ENCODE results near the gene WDSUB1.

Gene WDSUB1

GRCh38 chr2:159283529-159283928, 3.0 kb downstream of the WDSUB1 start:
- no peak for TF ChIP-seq ZNF274 (IDR thresholded peaks at IDR 0.05; ENCODE audit: low read depth, low read length)
- no peak overlapping the region for H3K4me3 ChIP-seq (ENCODE audit: low read length)

DNA sequence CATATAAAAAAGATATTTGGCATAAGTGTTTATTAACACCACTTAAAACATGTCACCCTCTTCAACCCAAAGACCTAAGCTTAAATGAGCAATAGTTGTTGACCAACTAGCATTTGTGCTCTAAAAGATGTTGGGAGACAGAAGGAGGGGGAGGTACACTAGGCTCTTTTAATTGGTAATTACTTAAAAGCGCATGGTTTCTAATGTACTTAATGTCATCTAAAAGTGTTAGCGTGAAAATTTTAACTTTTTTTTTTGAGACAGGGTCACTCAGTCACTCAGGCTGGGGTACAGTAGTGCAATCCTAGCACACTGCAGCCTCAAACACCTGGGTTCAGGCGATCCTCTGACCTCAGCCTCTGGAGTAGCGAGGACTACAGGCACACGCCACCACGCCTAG, 5.5 kb downstream of the WDSUB1 start:
- H3K4me3 ChIP-seq (ENCODE audit: low read length): no peak overlapping the region
- no peak for TF ChIP-seq ZNF274 (IDR thresholded peaks at IDR 0.05; ENCODE audit: low read depth, low read length)

- no peak for TF ChIP-seq ZNF274 (IDR thresholded peaks at IDR 0.05; ENCODE audit: low read depth, low read length)
- H3K4me3 ChIP-seq (ENCODE audit: low read length): no peak overlapping the region
Measured at GRCh38 chr2:159279700-159280099, 6.8 kb downstream of the WDSUB1 start.

DNA sequence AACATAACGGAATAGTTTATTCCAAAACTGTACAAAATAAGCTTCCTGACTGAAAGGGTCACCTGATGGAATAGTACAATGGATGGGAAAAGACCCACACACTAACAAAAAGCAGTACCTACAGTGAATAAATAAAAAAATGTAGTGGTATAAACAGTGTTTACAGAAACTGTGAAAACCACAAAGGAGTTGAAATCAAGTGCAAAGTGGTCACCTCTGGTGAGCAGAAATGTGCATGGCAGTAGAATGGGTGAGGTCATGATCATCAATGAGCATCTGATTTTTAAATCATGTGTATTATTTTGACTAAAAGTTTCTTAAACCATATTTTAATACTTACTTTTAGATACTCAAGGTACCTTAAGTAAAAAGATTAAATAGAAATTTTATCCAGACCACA, 11.4 kb downstream of the WDSUB1 start:
- H3K4me3 ChIP-seq (ENCODE audit: low read length): no peak overlapping the region
- no peak for TF ChIP-seq ZNF274 (IDR thresholded peaks at IDR 0.05; ENCODE audit: low read depth, low read length)

DNA sequence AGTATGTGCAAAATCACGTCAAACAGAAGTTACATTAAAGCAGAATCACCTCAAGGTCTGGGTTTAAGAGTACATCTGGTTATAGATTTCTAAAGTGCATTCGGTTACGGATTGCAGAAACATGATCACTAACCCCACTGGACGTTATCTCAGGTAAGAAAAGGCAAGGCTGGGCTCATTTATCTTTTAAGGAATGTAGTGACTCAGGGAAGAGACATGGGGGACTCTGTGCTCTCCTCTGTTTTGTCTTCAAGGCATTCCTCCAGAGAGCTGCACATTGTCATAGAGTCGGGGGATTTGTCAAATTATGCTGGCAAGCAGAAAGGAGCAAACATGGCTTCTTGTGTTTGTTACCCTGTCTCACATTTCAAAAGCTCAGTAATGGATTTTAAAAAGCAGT, 14.3 kb downstream of the WDSUB1 start:
- TF ChIP-seq ZNF274 (IDR thresholded peaks at IDR 0.05; ENCODE audit: low read depth, low read length): no peak
- no peak overlapping the region for H3K4me3 ChIP-seq (ENCODE audit: low read length)

DNA sequence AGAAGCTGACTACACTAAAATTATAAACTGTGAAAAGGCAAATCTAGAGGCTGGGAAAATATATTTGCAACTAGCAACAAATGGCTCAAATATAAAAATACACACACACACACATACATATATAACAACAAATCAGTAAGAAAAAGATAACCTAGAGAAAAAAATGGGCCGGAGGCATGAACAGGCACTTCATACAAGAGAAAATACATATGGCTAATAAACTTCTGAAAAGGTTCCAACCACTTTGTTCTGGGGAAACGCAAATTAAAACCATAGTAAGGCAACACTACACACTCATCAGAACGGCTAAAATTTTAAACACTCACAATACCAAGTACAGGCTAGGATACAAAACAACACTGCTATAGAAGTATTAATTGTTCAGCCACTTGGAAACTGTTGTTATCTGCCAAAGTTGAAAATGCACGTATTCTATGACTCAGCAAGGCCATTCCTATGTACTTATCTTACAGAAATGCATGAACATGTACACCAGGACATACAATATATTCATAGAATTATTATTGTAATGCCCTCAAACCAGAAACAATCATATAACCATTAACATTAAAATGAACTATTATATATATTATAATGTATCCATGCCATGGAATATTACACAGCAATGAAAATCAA, 15.6 kb downstream of the WDSUB1 start:
- H3K4me3 ChIP-seq (ENCODE audit: low read length): no peak overlapping the region
- no peak for TF ChIP-seq ZNF274 (IDR thresholded peaks at IDR 0.05; ENCODE audit: low read depth, low read length)

GRCh38 chr2:159267921-159268320, 18.6 kb downstream of the WDSUB1 start:
- no peak overlapping the region for H3K4me3 ChIP-seq (ENCODE audit: low read length)
- TF ChIP-seq ZNF274 (IDR thresholded peaks at IDR 0.05; ENCODE audit: low read depth, low read length): no peak

GRCh38 chr2:159266554-159266953, 19.9 kb downstream of the WDSUB1 start:
- TF ChIP-seq ZNF274 (IDR thresholded peaks at IDR 0.05; ENCODE audit: low read depth, low read length): no peak
- no peak overlapping the region for H3K4me3 ChIP-seq (ENCODE audit: low read length)

GRCh38 chr2:159265171-159265576, 21.3 kb downstream of the WDSUB1 start:
- no peak for TF ChIP-seq ZNF274 (IDR thresholded peaks at IDR 0.05; ENCODE audit: low read depth, low read length)
- H3K4me3 ChIP-seq (ENCODE audit: low read length): no peak overlapping the region

DNA sequence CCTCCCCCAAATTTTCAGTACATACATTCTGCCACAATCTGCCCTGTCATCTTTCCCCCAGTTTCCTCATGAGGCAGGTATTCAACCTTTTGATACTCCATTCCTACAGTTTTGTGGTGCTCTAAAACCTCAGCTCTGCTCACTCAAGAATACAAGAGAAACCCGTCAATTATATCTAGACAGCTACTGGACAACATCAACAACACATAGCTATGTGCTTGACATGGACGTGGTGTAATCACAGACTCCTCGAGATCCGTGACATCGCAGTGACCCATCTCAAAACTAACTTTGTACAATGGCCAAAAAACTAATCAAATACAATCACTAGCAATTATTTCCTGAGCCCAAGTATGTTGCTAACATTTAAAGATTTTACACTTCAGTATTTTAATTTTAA, 23.6 kb downstream of the WDSUB1 start:
- no peak for TF ChIP-seq ZNF274 (IDR thresholded peaks at IDR 0.05; ENCODE audit: low read depth, low read length)
- no peak overlapping the region for H3K4me3 ChIP-seq (ENCODE audit: low read length)

DNA sequence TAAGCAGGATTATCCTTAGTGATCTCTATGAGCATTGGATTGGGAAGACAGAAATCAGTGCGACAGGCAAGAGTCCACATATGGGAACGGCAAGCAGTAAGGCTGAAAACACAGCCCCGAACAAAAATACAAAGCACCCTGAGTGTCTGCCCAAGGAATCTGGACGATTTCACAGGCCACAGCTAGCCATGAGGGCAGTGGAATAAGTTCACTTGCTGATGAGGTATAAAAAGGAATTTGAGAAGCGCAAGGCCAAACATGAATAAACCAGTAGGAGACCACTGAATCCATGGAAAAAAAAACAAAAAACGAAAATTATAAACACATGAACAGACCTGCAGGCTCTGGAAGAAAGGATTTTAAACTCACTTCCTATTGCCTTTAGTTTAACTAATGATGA, 24.3 kb downstream of the WDSUB1 start:
- no peak for TF ChIP-seq ZNF274 (IDR thresholded peaks at IDR 0.05; ENCODE audit: low read depth, low read length)

GRCh38 chr2:159256159-159256558, 30.3 kb downstream of the WDSUB1 start:
- H3K4me3 ChIP-seq (ENCODE audit: low read length): no peak overlapping the region
- TF ChIP-seq ZNF274 (IDR thresholded peaks at IDR 0.05; ENCODE audit: low read depth, low read length): no peak

More for the DNA sequence above, 24.3 kb downstream of the WDSUB1 start:
- no peak overlapping the region for H3K4me3 ChIP-seq (ENCODE audit: low read length)

- no peak for TF ChIP-seq ZNF274 (IDR thresholded peaks at IDR 0.05; ENCODE audit: low read depth, low read length)
- no peak overlapping the region for H3K4me3 ChIP-seq (ENCODE audit: low read length)
Measured at GRCh38 chr2:159252905-159253304, 33.6 kb downstream of the WDSUB1 start.

- no peak overlapping the region for H3K4me3 ChIP-seq (ENCODE audit: low read length)
- no peak for TF ChIP-seq ZNF274 (IDR thresholded peaks at IDR 0.05; ENCODE audit: low read depth, low read length)
Measured at GRCh38 chr2:159251296-159252173, 35.0 kb downstream of the WDSUB1 start.
